Stomach (tissue), 9 donors: ENCODE measurements around the gene CDH22. TPM values are rescaled to one million over a fixed set of nuclear protein-coding genes. Genes with fewer than 3 reads are reported as not detected.

Experiments used
- DNase-seq, 2 donors: peaks; one replicate each; pipeline versions ENCODE4 v3.0.0 to v3.0.0-alpha.2; 2013 to 2019
- H3K27ac ChIP-seq, 5 donors: fragments of 200-600 bp in 4 of 5; sonication (generic) in 4 of 5; one replicate each; pipeline ENCODE4 v1.5.1; 2013 to 2019; ENCODE audit warnings: mild to moderate bottlenecking in 1 of 5, moderate library complexity in 1 of 5
- H3K27me3 ChIP-seq, 3 donors: fragments of 200-600 bp; sonication (generic); one replicate each; pipeline ENCODE4 v1.5.1; 2017 to 2019; ENCODE audit warnings: mixed run types in 1 of 3
- H3K36me3 ChIP-seq, 4 donors: fragments of 200-600 bp; sonication (generic); 1 replicate in 3 of 4; 2 replicates in 1 of 4; pipeline ENCODE4 v1.5.1; 2016 to 2019
- H3K4me1 ChIP-seq, 4 donors: fragments of 200-600 bp; sonication (generic); one replicate each; pipeline ENCODE4 v1.5.1; 2016 to 2019
- H3K4me3 ChIP-seq, 4 donors: fragments of 200-600 bp; sonication (generic) in 3 of 4; one replicate each; pipeline ENCODE4 v1.5.1; 2016 to 2019; ENCODE audit warnings: mild to moderate bottlenecking in 1 of 4
- H3K9me3 ChIP-seq, 4 donors: fragments of 200-600 bp; sonication (generic); one replicate each; pipeline ENCODE4 v1.5.1; 2016 to 2019
- CTCF ChIP-seq, 7 experiments: fragments of 450-650 bp in 4 of 7; fragments of 200-600 bp in 3 of 7; sonication (generic) in 3 of 7; IDR thresholded peaks; one replicate each; pipeline ENCODE4 v1.5.1; 2016 to 2019; ENCODE audit warnings: antibody characterized with exemption in 7 of 7, control low read depth in 2 of 7, mild to moderate bottlenecking in 1 of 7
- EP300 ChIP-seq: sonication (generic); formaldehyde crosslinking; IDR thresholded peaks from one replicate; pipeline ENCODE4 v1.6.1; 2017; ENCODE audit warnings: antibody characterized with exemption
- POLR2A ChIP-seq, 4 donors: fragments of 450-650 bp; IDR thresholded peaks; one replicate each; pipeline ENCODE4 v1.6.1; 2016; ENCODE audit warnings: antibody characterized with exemption in 4 of 4, control low read depth in 2 of 4, mild to moderate bottlenecking in 1 of 4, moderate library complexity in 1 of 4
- POLR2AphosphoS5 ChIP-seq, 3 donors: sonication (generic); formaldehyde crosslinking; IDR thresholded peaks; one replicate each; pipeline ENCODE4 v1.6.1; 2016; ENCODE audit warnings: antibody characterized with exemption in 3 of 3
- WGBS, 5 donors: extraction: QIAGEN DNeasy Blood & Tissue Kit in 3 of 5; methylation state at CpG; one replicate each; pipeline versions ENCODE4 v1.1.5 to v1.1.7; 2013 to 2018; 5-methylcytosine and 5-hydroxymethylcytosine counted together
- intact Hi-C: fragments of 100-400 bp; cut with DNase I; formaldehyde crosslinking; loops from one replicate; pipeline ENCODE4 v1.15.1; 2023; ENCODE audit warnings: low total_unique reads
- polyA plus RNA-seq, 3 donors: library from polyadenylated mRNA; stranded (reverse); fragments of 200-250 nt; gene quantifications; one replicate each; pipeline ENCODE4 v1.2.3, GENCODE V29; 2013
- total RNA-seq, 5 donors: library from RNA; depleted of rRNA; stranded (reverse); fragments of >200 nt; gene quantifications; one replicate each; pipeline versions ENCODE4 v1.1.0 to v1.2.3, GENCODE V29; 2014 to 2016
- donor health status: healthy with polysubstance abuse.
- donor health status: Bipolar disorder and iron deficiency.
- donor health status: healthy.

The CDH22 gene
- total and polyA plus RNA-seq, 8 donors = 0.18 to 0.60 (median 0.19) TPM; not detected in 5

- Histone ChIP-seq H3K27ac (no peak overlapping the region), H3K4me3 (peak overlapping the region in 1 of 4 donors; percentile 38), H3K9me3 (no peaks in the 10 kb centered on the region), H3K4me1 (peaks cover 13 to 23% (median 19%) of the 10 kb centered on the region in 4 donors), H3K36me3 (no peaks in the 10 kb centered on the region), H3K27me3 (peaks cover 25 to 99% (median 88%) of the 10 kb centered on the region in 3 donors)
- intact Hi-C loops = no loop called here
- TF ChIP-seq CTCF (IDR thresholded peaks at IDR 0.05) (no peak), POLR2A (IDR thresholded peaks at IDR 0.05) (no peak), EP300 (no peak), POLR2AphosphoS5 (IDR thresholded peaks at IDR 0.05) (no peak)
- DNase-seq = no peak
- WGBS, 5 donors = 49 to 61% (median 51%) methylated on average over 12 to 16 of the region's 16 CpGs
These were observed 4.9 kb upstream of the CDH22 start for GRCh38 chr20:46312945-46313861.

GRCh38 chr20:46312075-46312944 is 4.0 kb upstream of the CDH22 start:
- TF ChIP-seq CTCF (IDR thresholded peaks at IDR 0.05) (no peak), POLR2A (IDR thresholded peaks at IDR 0.05) (no peak), POLR2AphosphoS5 (IDR thresholded peaks at IDR 0.05) (no peak), EP300 (no peak)
- 1 to 2% (median 2%) methylated on average over 29 to 47 of the region's 47 CpGs for WGBS, 5 donors
- Histone ChIP-seq H3K4me1 (peaks cover 22 to 30% (median 27%) of the 10 kb centered on the region in 4 donors), H3K27me3 (peaks cover 32 to 99% (median 89%) of the 10 kb centered on the region in 3 donors), H3K36me3 (no peaks in the 10 kb centered on the region), H3K27ac (no peak overlapping the region), H3K9me3 (no peaks in the 10 kb centered on the region), H3K4me3 (peak overlapping the region in 2 of 4 donors; percentile 16 to 38)
- peak; percentile 50 to 59 for DNase-seq
- intact Hi-C loops = no loop called here

GRCh38 chr20:46311719-46312074 is 3.4 kb upstream of the CDH22 start:
- 2 to 19% (median 11%) methylated on average over 4 to 5 of the region's 5 CpGs for WGBS, 5 donors
- Histone ChIP-seq H3K27me3 (peaks cover 38 to 100% (median 89%) of the 10 kb centered on the region in 3 donors), H3K36me3 (no peaks in the 10 kb centered on the region), H3K4me1 (peaks cover 24 to 36% (median 33%) of the 10 kb centered on the region in 4 donors), H3K27ac (no peak overlapping the region), H3K9me3 (no peaks in the 10 kb centered on the region), H3K4me3 (no peak overlapping the region)
- intact Hi-C loops = no loop called here
- TF ChIP-seq CTCF (IDR thresholded peaks at IDR 0.05) = no peak
- no peak for DNase-seq

- H3K36me3 ChIP-seq = no peaks in the 10 kb centered on the region
- WGBS, 5 donors = 11 to 17% (median 14%) methylated on average over 5 of the region's 5 CpGs
These were observed 2.8 kb upstream of the CDH22 start for GRCh38 chr20:46311039-46311650.

More at GRCh38 chr20:46311039-46311650, 2.8 kb upstream of the CDH22 start:
- Histone ChIP-seq H3K9me3 (no peaks in the 10 kb centered on the region), H3K27ac (no peak overlapping the region), H3K4me3 (no peak overlapping the region), H3K4me1 (peaks cover 25 to 39% (median 38%) of the 10 kb centered on the region in 4 donors), H3K27me3 (peaks cover 38 to 100% (median 90%) of the 10 kb centered on the region in 3 donors)
- DNase-seq = no peak
- intact Hi-C loops = no loop called here
- TF ChIP-seq CTCF (IDR thresholded peaks at IDR 0.05) = no peak
- TF ChIP-seq POLR2A (IDR thresholded peaks at IDR 0.05) = no peak
- TF ChIP-seq POLR2AphosphoS5 (IDR thresholded peaks at IDR 0.05) = no peak
- TF ChIP-seq EP300 = no peak
